IMR-90 (cell line): ENCODE measurements around the gene GIT1. TPM values are rescaled to one million over a fixed set of nuclear protein-coding genes. Genes with fewer than 3 reads are reported as not detected.

Experiments
- ATAC-seq: fragments of 200-7000 bp; cut with Tn5 transposase; 2 replicates; pipeline ENCODE4 v1.9.1; 2020; ENCODE audit warnings: low read depth, mild to moderate bottlenecking, moderate library complexity
- BruUV-seq: library from RNA; stranded (reverse); fragments of 400-500 nt; replicated peaks from 2 replicates; lab custom pipeline; 2021; lab: Mats Ljungman, UMichigan
- CTCF ChIA-PET: fragments of 300-600 bp; formaldehyde crosslinking; extraction: SDS; loops from one replicate; lab custom pipeline; 2021; ENCODE audit warnings: antibody characterized with exemption; lab: Yijun Ruan, JAX
- POLR2A ChIA-PET: fragments of 300-600 bp; sonication (Branson Sonifier 250); formaldehyde crosslinking; loops from one replicate; lab custom pipeline; 2022; ENCODE audit warnings: antibody characterized with exemption; ENCODE audit not compliant: unreplicated experiment; lab: Charles Lee
- DNase-seq: peaks from one replicate; pipeline ENCODE4 v3.0.0; 2013
- H2AFZ ChIP-seq: replicated peaks from 2 replicates; pipeline ENCODE3; 2013; ENCODE audit warnings: low read length, mild to moderate bottlenecking; ENCODE audit not compliant: poor library complexity
- H2AK5ac ChIP-seq: 2 replicates; pipeline ENCODE4 v1.6.1; 2013; ENCODE audit warnings: low read depth, low read length, inconsistent platforms
- H2AK9ac ChIP-seq: replicated peaks from 2 replicates; pipeline ENCODE3; 2013; ENCODE audit warnings: mild to moderate bottlenecking, low read depth, low read length, moderate library complexity; ENCODE audit not compliant: poor library complexity
- H2BK120ac ChIP-seq: 2 replicates; pipeline ENCODE4 v1.6.1; 2013; ENCODE audit warnings: low read depth, low read length, inconsistent platforms
- H2BK15ac ChIP-seq: 3 replicates; pipeline ENCODE4 v1.6.1; 2013; ENCODE audit warnings: low read depth, low read length, inconsistent platforms
- H2BK20ac ChIP-seq: 2 replicates; pipeline ENCODE4 v1.6.1; 2013; ENCODE audit warnings: low read depth, mild to moderate bottlenecking, inconsistent platforms, low read length, moderate library complexity
- H2BK5ac ChIP-seq: 2 replicates; pipeline ENCODE4 v1.6.1; 2013; ENCODE audit warnings: mild to moderate bottlenecking, low read depth, low read length, inconsistent platforms; ENCODE audit not compliant: poor library complexity, severe bottlenecking
- H3K14ac ChIP-seq: replicated peaks from 2 replicates; pipeline ENCODE4 v1.6.1; 2013; ENCODE audit warnings: low read depth, low read length, inconsistent platforms
- H3K18ac ChIP-seq: 2 replicates; pipeline ENCODE4 v1.6.1; 2013; ENCODE audit warnings: low read depth, low read length, control low read depth
- H3K23ac ChIP-seq: 2 replicates; pipeline ENCODE4 v1.6.1; 2013; ENCODE audit warnings: low read depth, low read length, inconsistent platforms
- H3K27ac ChIP-seq: 2 replicates; pipeline ENCODE4 v1.5.1; 2013; ENCODE audit warnings: mild to moderate bottlenecking, control low read depth, low read length; ENCODE audit not compliant: insufficient read depth
- H3K27me3 ChIP-seq: 2 replicates; pipeline ENCODE4 v1.6.1; 2013; ENCODE audit warnings: low read length; ENCODE audit not compliant: control insufficient read depth, insufficient read depth
- H3K36me3 ChIP-seq: 2 replicates; pipeline ENCODE4 v1.6.1; 2013; ENCODE audit warnings: low read length, mixed read lengths; ENCODE audit not compliant: control insufficient read depth, insufficient read depth
- H3K4ac ChIP-seq: 2 replicates; pipeline ENCODE4 v1.6.1; 2013; ENCODE audit warnings: low read depth, low read length, inconsistent platforms
- H3K4me1 ChIP-seq: 2 replicates; pipeline ENCODE4 v1.6.1; 2013; ENCODE audit warnings: low read length, mixed read lengths; ENCODE audit not compliant: control insufficient read depth, insufficient read depth
- H3K4me2 ChIP-seq: 2 replicates; pipeline ENCODE4 v1.6.1; 2013; ENCODE audit warnings: low read depth, mild to moderate bottlenecking, control low read depth, low read length, moderate library complexity
- H3K4me3 ChIP-seq: 2 replicates; pipeline ENCODE4 v1.5.1; 2013; ENCODE audit warnings: low read depth, mild to moderate bottlenecking, control low read depth, low read length, moderate library complexity; ENCODE audit not compliant: insufficient read depth
- H3K56ac ChIP-seq: 2 replicates; pipeline ENCODE4 v1.6.1; 2013; ENCODE audit warnings: low read length, inconsistent platforms; ENCODE audit not compliant: insufficient read depth; ENCODE audit errors: extremely low read depth
- H3K79me1 ChIP-seq, 2 experiments: 2 replicates each; pipeline ENCODE4 v1.6.1; 2013; ENCODE audit warnings: low read length in 2 of 2, inconsistent platforms in 1 of 2, low read depth in 1 of 2
- H3K9ac ChIP-seq: 2 replicates; pipeline ENCODE4 v1.6.1; 2013; ENCODE audit warnings: low read depth, low read length, control low read depth
- H3K9me1 ChIP-seq: 2 replicates; pipeline ENCODE4 v1.6.1; 2013; ENCODE audit warnings: low read length, inconsistent platforms; ENCODE audit not compliant: insufficient read depth
- H3K9me3 ChIP-seq: 2 replicates; pipeline ENCODE4 v1.6.1; 2013; ENCODE audit warnings: low read length; ENCODE audit not compliant: control insufficient read depth, insufficient read depth
- H4K20me1 ChIP-seq: 2 replicates; pipeline ENCODE4 v1.6.1; 2013; ENCODE audit warnings: low read length, inconsistent platforms; ENCODE audit not compliant: insufficient read depth
- H4K5ac ChIP-seq: 2 replicates; pipeline ENCODE4 v1.6.1; 2013; ENCODE audit warnings: mild to moderate bottlenecking, low read depth, low read length, control low read depth
- H4K8ac ChIP-seq, 2 experiments: 2 replicates each; pipeline ENCODE4 v1.6.1; 2013; ENCODE audit warnings: low read depth in 2 of 2, low read length in 2 of 2, control low read depth in 1 of 2, inconsistent platforms in 1 of 2
- H4K91ac ChIP-seq: 2 replicates; pipeline ENCODE4 v1.6.1; 2013; ENCODE audit warnings: low read depth, low read length, inconsistent platforms; ENCODE audit not compliant: insufficient read depth
- CEBPB ChIP-seq: IDR thresholded peaks from 2 replicates; pipeline ENCODE4 v1.6.1; 2012; ENCODE audit warnings: low read depth, low read length, improper control_type of control experiment
- CHD1 ChIP-seq: IDR thresholded peaks from 2 replicates; pipeline ENCODE4 v1.6.1; 2012; ENCODE audit warnings: low read depth, low read length, improper control_type of control experiment
- FOS ChIP-seq: fragments of 150-350 bp; IDR thresholded peaks from 2 replicates; pipeline ENCODE4 v1.6.1; 2016; ENCODE audit warnings: low read depth, low read length
- MAFK ChIP-seq: IDR thresholded peaks from 2 replicates; pipeline ENCODE4 v1.6.1; 2012; ENCODE audit warnings: low read depth, low read length, improper control_type of control experiment
- MAZ ChIP-seq: IDR thresholded peaks from 2 replicates; pipeline ENCODE4 v1.6.1; 2012; ENCODE audit warnings: low read depth, mild to moderate bottlenecking, low read length, improper control_type of control experiment, moderate library complexity, borderline replicate concordance
- MXI1 ChIP-seq: IDR thresholded peaks from 2 replicates; pipeline ENCODE4 v1.6.1; 2012; ENCODE audit warnings: low read depth, mild to moderate bottlenecking, low read length, moderate library complexity, borderline replicate concordance
- NFE2L2 ChIP-seq: fragments of 150-350 bp; IDR thresholded peaks from 2 replicates; pipeline ENCODE4 v1.6.1; 2016; ENCODE audit warnings: low read depth, mild to moderate bottlenecking, low read length
- RAD21 ChIP-seq: IDR thresholded peaks from 2 replicates; pipeline ENCODE4 v1.6.1; 2012; ENCODE audit warnings: low read length, improper control_type of control experiment
- RCOR1 ChIP-seq: IDR thresholded peaks from 2 replicates; pipeline ENCODE4 v1.6.1; 2012; ENCODE audit warnings: mild to moderate bottlenecking, low read length, improper control_type of control experiment; ENCODE audit not compliant: insufficient replicate concordance
- SMC3 ChIP-seq: fragments of 150-350 bp; IDR thresholded peaks from 2 replicates; pipeline ENCODE4 v1.6.1; 2016; ENCODE audit warnings: low read depth, mild to moderate bottlenecking, antibody characterized with exemption, low read length, moderate library complexity
- WGBS, 2 experiments: methylation state at CpG; one replicate each; pipeline versions ENCODE4 v1.1.5 to v1.1.7; 2013; ENCODE audit warnings: missing lambda C conversion rate in 2 of 2; ENCODE audit not compliant: insufficient read length in 1 of 2; ENCODE audit errors: extremely low coverage in 2 of 2; 5-methylcytosine and 5-hydroxymethylcytosine counted together
- dilution Hi-C: fragments of 300-500 bp; cut with HindIII; formaldehyde crosslinking; loops from one replicate; pipeline ENCODE4 v1.14.3; 2018; ENCODE audit warnings: low sequenced_read_pairs; ENCODE audit not compliant: unreplicated experiment
- in situ Hi-C: fragments of 300-500 bp; cut with MboI; formaldehyde crosslinking; loops from 3 replicates; pipeline ENCODE4 v1.14.3; 2019; ENCODE audit warnings: low sequenced_read_pairs, inconsistent platforms, mixed read lengths
- intact Hi-C: fragments of 100-400 bp; cut with micrococcal nuclease; formaldehyde crosslinking; loops from 2 replicates; pipeline ENCODE4 v1.10.0; 2022
- polyA plus RNA-seq, 3 experiments: library from polyadenylated mRNA; depleted of rRNA; stranded (reverse); fragments of >200 nt; gene quantifications; 2 replicates each; pipeline ENCODE4 v1.2.3, GENCODE V29; 2012; ENCODE audit warnings: low replicate concordance in 1 of 3
- total RNA-seq: library from RNA; depleted of rRNA; stranded (reverse); fragments of >200 nt; gene quantifications from 2 replicates; pipeline ENCODE4 v1.2.3, GENCODE V29; 2012
- TF ChIP-seq, protein P1 (sequence below): conservative IDR thresholded peaks from 2 replicates; pipeline ENCODE4 v1.5.1; 2012; ENCODE audit warnings: mild to moderate bottlenecking, low read depth, low read length, improper control_type of control experiment
- TF ChIP-seq, protein P2 (sequence below): fragments of 150-350 bp; IDR thresholded peaks from 2 replicates; pipeline ENCODE4 v1.6.1; 2016; ENCODE audit warnings: low read depth, mild to moderate bottlenecking, low read length, moderate library complexity, borderline replicate concordance
- TF ChIP-seq, protein P3 (sequence below): fragments of 150-350 bp; IDR thresholded peaks from 2 replicates; pipeline ENCODE4 v1.6.1; 2017; ENCODE audit warnings: mild to moderate bottlenecking, antibody characterized with exemption, low read length, low read depth

The GIT1 gene
- total and polyA plus RNA-seq, 2 of the 4 experiments (the other 2 are of a cell fraction): 14.2 to 34.2 TPM

DNA sequence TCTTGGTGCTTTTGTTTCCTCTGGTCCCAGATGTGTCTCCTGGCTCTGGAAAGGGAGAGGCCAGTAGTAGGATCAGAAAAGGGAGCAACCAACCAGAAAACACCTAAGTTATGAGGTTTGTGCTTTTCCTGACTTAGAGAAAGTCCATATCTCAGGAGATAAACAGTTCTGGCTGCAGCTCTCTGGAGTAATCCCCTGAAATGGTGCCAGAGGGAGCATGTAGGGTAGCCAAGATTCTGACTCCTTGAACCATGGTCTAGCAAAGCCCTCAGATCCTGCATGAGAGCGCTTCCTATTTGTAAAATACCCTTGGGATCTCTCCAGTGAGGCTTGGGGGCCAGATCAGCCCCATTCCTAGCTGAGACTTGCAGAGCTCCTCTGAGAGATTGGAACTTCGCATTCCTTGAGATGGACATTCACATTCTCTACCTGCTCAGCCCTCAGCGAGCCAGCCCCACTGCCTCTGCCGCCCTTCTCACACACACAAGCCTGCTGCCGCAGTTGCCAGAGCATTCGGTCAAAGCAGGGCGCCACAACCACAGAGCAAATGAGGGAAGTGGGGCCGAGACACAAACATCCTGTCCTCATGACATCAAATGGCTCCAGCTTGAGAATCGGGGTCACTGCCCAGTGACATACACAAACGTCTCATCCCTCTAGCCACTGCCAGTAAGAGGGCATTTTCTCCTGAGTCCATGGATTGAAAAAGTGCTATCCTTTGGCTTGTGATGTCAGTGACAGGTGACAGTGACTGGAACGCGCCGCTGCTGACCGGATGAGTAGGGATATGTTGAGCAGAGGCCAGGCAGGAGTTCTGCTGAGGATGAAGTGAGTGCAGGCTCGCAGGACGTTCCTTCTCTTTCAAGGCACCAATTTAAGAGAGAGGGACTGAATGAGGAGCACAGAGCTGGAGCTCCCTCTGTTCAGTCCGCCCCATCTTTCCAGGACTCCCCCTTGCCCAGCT lies 27.6 kb downstream of the GIT1 start:
- no peak overlapping the region for H3K56ac ChIP-seq
- H4K8ac ChIP-seq: no peak overlapping the region
- dilution Hi-C loops: no loop called here
- intact Hi-C loops: loop anchor here (10.0 kb wide), 1 partner anchor 417 kb away; no protein-coding TSS in a partner anchor
- no peaks in the 10 kb centered on the region for H4K20me1 ChIP-seq
- H3K4me2 ChIP-seq: no peak overlapping the region
- no peak overlapping the region for H2AK9ac ChIP-seq
- H3K4ac ChIP-seq: no peak overlapping the region
- H3K27ac ChIP-seq: no peak overlapping the region
- no peak overlapping the region for H2BK120ac ChIP-seq
- H3K14ac ChIP-seq: no peak overlapping the region
- ATAC-seq: peak; percentile 21
- no peak overlapping the region for H3K4me3 ChIP-seq
- peaks cover 7% of the 10 kb centered on the region; the same call in 1 of the 2 replicates for H3K36me3 ChIP-seq
- H3K27me3 ChIP-seq: no peaks in the 10 kb centered on the region
- peak overlapping the region; percentile 69; the same call in 1 of the 2 replicates for H2AK5ac ChIP-seq
- no peak overlapping the region for H4K5ac ChIP-seq
- no peak overlapping the region for H3K18ac ChIP-seq
- no peak overlapping the region for H4K91ac ChIP-seq
- POLR2A ChIA-PET: interaction anchor here (0.6 kb wide), 1 partner anchor 8 kb away, joined by 11 read pairs; no protein-coding TSS in a partner anchor
- H3K9me1 ChIP-seq: peaks cover 2% of the 10 kb centered on the region; the same call in 1 of the 2 replicates
- no peak overlapping the region for H2AFZ ChIP-seq
- DNase-seq: no peak
- in situ Hi-C loops: no loop called here
- WGBS, 2 experiments: 58% methylated on average over 4 of the region's 17 CpGs; no CpG with 5 or more reads in 1 of the 2 experiments
- H2BK15ac ChIP-seq: no peak overlapping the region
- H2BK20ac ChIP-seq: no peak overlapping the region
- CTCF ChIA-PET: no interaction called here
- no TSS peak for BruUV-seq
- H3K9me3 ChIP-seq: no peaks in the 10 kb centered on the region
- H2BK5ac ChIP-seq: no peak overlapping the region
- H3K23ac ChIP-seq: no peak overlapping the region
- peaks cover 1% of the 10 kb centered on the region for H3K4me1 ChIP-seq
- no peak overlapping the region for H3K9ac ChIP-seq
- peaks cover 2 to 12% of the 10 kb centered on the region in 2 experiments; a peak in 2 of 4 replicates for H3K79me1 ChIP-seq
- TF ChIP-seq RAD21 (no peak), FOS (no peak), CEBPB (no peak), MAFK (no peak), MAZ (no peak), CHD1 (no peak), SMC3 (no peak), MXI1 (no peak), RCOR1 (no peak), NFE2L2 (no peak)
- TF ChIP-seq, protein P1, sequence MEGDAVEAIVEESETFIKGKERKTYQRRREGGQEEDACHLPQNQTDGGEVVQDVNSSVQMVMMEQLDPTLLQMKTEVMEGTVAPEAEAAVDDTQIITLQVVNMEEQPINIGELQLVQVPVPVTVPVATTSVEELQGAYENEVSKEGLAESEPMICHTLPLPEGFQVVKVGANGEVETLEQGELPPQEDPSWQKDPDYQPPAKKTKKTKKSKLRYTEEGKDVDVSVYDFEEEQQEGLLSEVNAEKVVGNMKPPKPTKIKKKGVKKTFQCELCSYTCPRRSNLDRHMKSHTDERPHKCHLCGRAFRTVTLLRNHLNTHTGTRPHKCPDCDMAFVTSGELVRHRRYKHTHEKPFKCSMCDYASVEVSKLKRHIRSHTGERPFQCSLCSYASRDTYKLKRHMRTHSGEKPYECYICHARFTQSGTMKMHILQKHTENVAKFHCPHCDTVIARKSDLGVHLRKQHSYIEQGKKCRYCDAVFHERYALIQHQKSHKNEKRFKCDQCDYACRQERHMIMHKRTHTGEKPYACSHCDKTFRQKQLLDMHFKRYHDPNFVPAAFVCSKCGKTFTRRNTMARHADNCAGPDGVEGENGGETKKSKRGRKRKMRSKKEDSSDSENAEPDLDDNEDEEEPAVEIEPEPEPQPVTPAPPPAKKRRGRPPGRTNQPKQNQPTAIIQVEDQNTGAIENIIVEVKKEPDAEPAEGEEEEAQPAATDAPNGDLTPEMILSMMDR: no peak
- TF ChIP-seq, protein P2, sequence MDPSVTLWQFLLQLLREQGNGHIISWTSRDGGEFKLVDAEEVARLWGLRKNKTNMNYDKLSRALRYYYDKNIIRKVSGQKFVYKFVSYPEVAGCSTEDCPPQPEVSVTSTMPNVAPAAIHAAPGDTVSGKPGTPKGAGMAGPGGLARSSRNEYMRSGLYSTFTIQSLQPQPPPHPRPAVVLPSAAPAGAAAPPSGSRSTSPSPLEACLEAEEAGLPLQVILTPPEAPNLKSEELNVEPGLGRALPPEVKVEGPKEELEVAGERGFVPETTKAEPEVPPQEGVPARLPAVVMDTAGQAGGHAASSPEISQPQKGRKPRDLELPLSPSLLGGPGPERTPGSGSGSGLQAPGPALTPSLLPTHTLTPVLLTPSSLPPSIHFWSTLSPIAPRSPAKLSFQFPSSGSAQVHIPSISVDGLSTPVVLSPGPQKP: no peak
- TF ChIP-seq, protein P3, sequence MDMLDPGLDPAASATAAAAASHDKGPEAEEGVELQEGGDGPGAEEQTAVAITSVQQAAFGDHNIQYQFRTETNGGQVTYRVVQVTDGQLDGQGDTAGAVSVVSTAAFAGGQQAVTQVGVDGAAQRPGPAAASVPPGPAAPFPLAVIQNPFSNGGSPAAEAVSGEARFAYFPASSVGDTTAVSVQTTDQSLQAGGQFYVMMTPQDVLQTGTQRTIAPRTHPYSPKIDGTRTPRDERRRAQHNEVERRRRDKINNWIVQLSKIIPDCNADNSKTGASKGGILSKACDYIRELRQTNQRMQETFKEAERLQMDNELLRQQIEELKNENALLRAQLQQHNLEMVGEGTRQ: no peak
